Upper lobe of left lung (tissue), 6 donors: ENCODE data around the gene SYNGR1. TPM values are rescaled to one million over a fixed set of nuclear protein-coding genes. Genes with fewer than 3 reads are reported as not detected.

Source experiments
- ATAC-seq, 2 donors: fragments of 200-7000 bp; cut with Tn5 transposase; one replicate each; pipeline ENCODE4 v1.9.1; 2022; ENCODE audit warnings: mild to moderate bottlenecking in 2 of 2, moderate library complexity in 2 of 2; ENCODE audit not compliant: low FRiP score in 2 of 2
- DNase-seq, 2 donors: peaks; one replicate each; pipeline ENCODE4 v3.0.0-alpha.2; 2019 to 2020
- H3K27ac ChIP-seq, 4 donors: fragments of 200-600 bp; sonication (generic); one replicate each; pipeline ENCODE4 v1.5.1; 2016 to 2019
- H3K27me3 ChIP-seq, 4 donors: fragments of 200-600 bp; sonication (generic); one replicate each; pipeline ENCODE4 v1.5.1; 2017 to 2019
- H3K36me3 ChIP-seq, 4 donors: fragments of 200-600 bp; sonication (generic); one replicate each; pipeline ENCODE4 v1.5.1; 2016 to 2019
- H3K4me1 ChIP-seq, 4 donors: fragments of 200-600 bp; sonication (generic); one replicate each; pipeline ENCODE4 v1.5.1; 2018 to 2019
- H3K4me3 ChIP-seq, 4 donors: fragments of 200-600 bp; sonication (generic); one replicate each; pipeline ENCODE4 v1.5.1; 2017 to 2019; ENCODE audit warnings: mild to moderate bottlenecking in 2 of 4, moderate library complexity in 1 of 4
- H3K9me3 ChIP-seq, 4 donors: fragments of 200-600 bp; sonication (generic); one replicate each; pipeline ENCODE4 v1.5.1; 2018 to 2019
- EP300 ChIP-seq, 4 donors: sonication (generic); formaldehyde crosslinking; IDR thresholded peaks; one replicate each; pipeline ENCODE4 v1.5.1; 2017; ENCODE audit warnings: antibody characterized with exemption in 4 of 4, control low read depth in 2 of 4
- POLR2A ChIP-seq, 4 donors: fragments of 450-650 bp; IDR thresholded peaks; one replicate each; pipeline ENCODE4 v1.5.1; 2016 to 2017; ENCODE audit warnings: antibody characterized with exemption in 4 of 4, mild to moderate bottlenecking in 2 of 4
- POLR2AphosphoS5 ChIP-seq, 2 donors: sonication (generic); formaldehyde crosslinking; IDR thresholded peaks; one replicate each; pipeline ENCODE4 v1.5.1; 2017; ENCODE audit warnings: antibody characterized with exemption in 2 of 2
- WGBS, 2 donors: methylation state at CpG; one replicate each; pipeline ENCODE4 v1.1.5; 2017 to 2018; 5-methylcytosine and 5-hydroxymethylcytosine counted together
- total RNA-seq, 6 donors: library from RNA; depleted of rRNA in 4 of 6; stranded (reverse); fragments of >200 nt in 4 of 6; gene quantifications; one replicate each; pipeline versions ENCODE4 v1.1.0 to v1.2.1, GENCODE V29; 2016 to 2021
- TF ChIP-seq, protein P1 (sequence below), 6 experiments: fragments of 450-650 bp in 4 of 6; fragments of 200-600 bp in 2 of 6; sonication (generic) in 2 of 6; IDR thresholded peaks; one replicate each; pipeline ENCODE4 v1.5.1; 2016 to 2019; ENCODE audit warnings: antibody characterized with exemption in 6 of 6
- donor health status: DM: no; HTN: no; CAD: no; lungs with moderate emphysema.
- donor health status: DM: no; HTN: yes; CAD: no; lungs with severe emphysema.

SYNGR1 gene
- total RNA-seq, 6 donors from 2014 or later: 2.0 to 14.6 (median 5.3) TPM

DNA sequence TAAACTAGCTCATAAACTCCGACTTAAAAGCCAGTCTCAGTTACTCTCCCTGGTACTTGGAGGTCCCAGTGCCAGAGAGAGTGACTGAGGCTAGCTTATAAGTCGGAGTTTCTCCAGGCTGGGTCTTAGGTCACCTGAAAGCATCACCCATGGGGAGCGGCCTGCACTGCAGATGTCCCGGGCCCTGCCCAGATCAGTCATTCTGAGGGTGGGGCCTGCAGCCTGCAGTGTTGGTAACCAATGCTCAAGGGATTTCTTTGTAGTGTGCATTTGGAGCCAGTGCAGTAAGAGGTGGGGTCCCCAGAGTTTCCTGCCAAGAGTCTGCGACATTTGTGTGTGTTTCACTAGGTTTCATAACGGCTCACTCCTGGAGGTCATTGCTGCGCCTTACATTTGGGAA lies 64.6 kb downstream of the SYNGR1 start:
- 94 to 95% methylated on average over 5 to 7 of the region's 7 CpGs for WGBS, 2 donors
- Histone ChIP-seq H3K4me1 (peaks cover 7 to 25% (median 11%) of the 10 kb centered on the region in 4 donors), H3K4me3 (no peak overlapping the region), H3K27me3 (no peaks in the 10 kb centered on the region), H3K9me3 (no peaks in the 10 kb centered on the region), H3K27ac (no peak overlapping the region), H3K36me3 (peaks cover 19 to 48% (median 42%) of the 10 kb centered on the region in 4 donors)
- TF ChIP-seq EP300 (IDR thresholded peaks at IDR 0.05) (no peak), POLR2A (IDR thresholded peaks at IDR 0.05) (no peak), POLR2AphosphoS5 (IDR thresholded peaks at IDR 0.05) (no peak)
- TF ChIP-seq, protein P1, sequence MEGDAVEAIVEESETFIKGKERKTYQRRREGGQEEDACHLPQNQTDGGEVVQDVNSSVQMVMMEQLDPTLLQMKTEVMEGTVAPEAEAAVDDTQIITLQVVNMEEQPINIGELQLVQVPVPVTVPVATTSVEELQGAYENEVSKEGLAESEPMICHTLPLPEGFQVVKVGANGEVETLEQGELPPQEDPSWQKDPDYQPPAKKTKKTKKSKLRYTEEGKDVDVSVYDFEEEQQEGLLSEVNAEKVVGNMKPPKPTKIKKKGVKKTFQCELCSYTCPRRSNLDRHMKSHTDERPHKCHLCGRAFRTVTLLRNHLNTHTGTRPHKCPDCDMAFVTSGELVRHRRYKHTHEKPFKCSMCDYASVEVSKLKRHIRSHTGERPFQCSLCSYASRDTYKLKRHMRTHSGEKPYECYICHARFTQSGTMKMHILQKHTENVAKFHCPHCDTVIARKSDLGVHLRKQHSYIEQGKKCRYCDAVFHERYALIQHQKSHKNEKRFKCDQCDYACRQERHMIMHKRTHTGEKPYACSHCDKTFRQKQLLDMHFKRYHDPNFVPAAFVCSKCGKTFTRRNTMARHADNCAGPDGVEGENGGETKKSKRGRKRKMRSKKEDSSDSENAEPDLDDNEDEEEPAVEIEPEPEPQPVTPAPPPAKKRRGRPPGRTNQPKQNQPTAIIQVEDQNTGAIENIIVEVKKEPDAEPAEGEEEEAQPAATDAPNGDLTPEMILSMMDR (IDR thresholded peaks at IDR 0.05): no peak
- no peak for DNase-seq
- ATAC-seq: no peak

DNA sequence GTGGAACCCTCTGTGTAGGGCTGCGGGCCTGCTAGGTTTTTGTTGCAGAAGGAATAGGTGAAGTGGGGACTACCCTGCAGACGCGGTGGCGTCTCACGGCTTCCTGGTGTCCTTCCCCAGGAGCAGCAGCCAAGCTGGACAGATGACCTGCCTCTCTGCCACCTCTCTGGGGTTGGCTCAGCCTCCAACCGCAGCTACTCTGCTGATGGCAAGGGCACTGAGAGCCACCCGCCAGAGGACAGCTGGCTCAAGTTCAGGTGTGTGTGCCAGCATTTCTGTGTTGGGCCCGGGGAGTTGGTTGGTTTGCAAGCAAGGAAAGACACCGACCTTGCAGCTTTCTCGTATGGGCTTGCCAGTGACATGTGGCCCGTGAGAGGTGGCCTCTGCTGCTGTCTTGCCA lies 65.1 kb downstream of the SYNGR1 start:
- Histone ChIP-seq H3K27ac (no peak overlapping the region), H3K4me1 (peaks cover 7 to 25% (median 11%) of the 10 kb centered on the region in 4 donors), H3K36me3 (peaks cover 24 to 53% (median 47%) of the 10 kb centered on the region in 4 donors), H3K9me3 (no peaks in the 10 kb centered on the region), H3K4me3 (no peak overlapping the region), H3K27me3 (no peaks in the 10 kb centered on the region)
- 73 to 80% methylated on average over 6 to 11 of the region's 11 CpGs for WGBS, 2 donors
- ATAC-seq (no peak), DNase-seq (no peak)
- TF ChIP-seq, protein P1 (IDR thresholded peaks at IDR 0.05): no peak
- TF ChIP-seq EP300 (IDR thresholded peaks at IDR 0.05) (no peak), POLR2AphosphoS5 (IDR thresholded peaks at IDR 0.05) (no peak), POLR2A (IDR thresholded peaks at IDR 0.05) (no peak)

DNA sequence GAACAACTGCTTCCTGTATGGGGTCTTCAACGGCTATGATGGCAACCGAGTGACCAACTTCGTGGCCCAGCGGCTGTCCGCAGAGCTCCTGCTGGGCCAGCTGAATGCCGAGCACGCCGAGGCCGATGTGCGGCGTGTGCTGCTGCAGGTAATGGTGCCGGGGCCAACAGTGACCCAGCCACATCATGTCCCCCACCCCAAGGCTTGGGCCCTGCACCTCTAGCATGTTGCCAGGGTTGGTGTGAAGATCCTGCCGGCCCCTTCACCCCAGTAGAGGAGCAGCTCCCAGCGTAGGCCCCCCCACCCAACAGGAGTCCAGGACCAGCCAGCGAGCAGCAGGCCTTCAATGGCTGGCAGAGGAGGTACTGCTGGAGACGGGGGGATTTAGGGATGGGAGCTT lies 65.7 kb downstream of the SYNGR1 start:
- H3K9me3 ChIP-seq: no peaks in the 10 kb centered on the region
- DNase-seq: no peak
- H3K27me3 ChIP-seq: no peaks in the 10 kb centered on the region
- peaks cover 7 to 21% (median 11%) of the 10 kb centered on the region in 4 donors for H3K4me1 ChIP-seq
- TF ChIP-seq POLR2A (IDR thresholded peaks at IDR 0.05) (no peak), POLR2AphosphoS5 (IDR thresholded peaks at IDR 0.05) (no peak), EP300 (IDR thresholded peaks at IDR 0.05) (no peak)
- TF ChIP-seq, protein P1 (IDR thresholded peaks at IDR 0.05): no peak
- ATAC-seq: no peak
- H3K36me3 ChIP-seq: peaks cover 24 to 59% (median 53%) of the 10 kb centered on the region in 4 donors
- H3K27ac ChIP-seq: no peak overlapping the region
- no peak overlapping the region for H3K4me3 ChIP-seq
- WGBS, 2 donors: 98% methylated on average over 5 to 16 of the region's 16 CpGs

DNA sequence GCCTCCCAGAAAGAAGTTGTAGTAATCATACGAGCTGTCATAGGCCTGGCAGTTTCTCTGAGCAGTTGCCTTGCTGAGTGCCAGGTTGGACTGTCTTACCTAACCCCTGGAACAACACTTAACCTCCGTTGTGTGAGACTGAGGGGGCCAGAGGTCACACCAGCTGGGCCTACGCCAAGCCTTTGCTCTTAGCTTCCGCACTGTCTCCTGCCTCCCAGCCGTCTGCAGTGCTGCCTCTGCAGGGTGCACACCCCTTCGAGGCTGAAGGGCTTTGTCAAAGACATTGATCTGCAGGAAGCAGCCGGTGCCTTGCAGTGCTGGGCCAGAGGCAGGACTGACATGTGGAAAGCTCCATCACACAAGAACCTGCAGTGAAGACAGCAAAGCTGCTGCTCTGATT lies 66.5 kb downstream of the SYNGR1 start:
- TF ChIP-seq EP300 (IDR thresholded peaks at IDR 0.05) (no peak), POLR2A (IDR thresholded peaks at IDR 0.05) (no peak), POLR2AphosphoS5 (IDR thresholded peaks at IDR 0.05) (no peak)
- TF ChIP-seq, protein P1 (IDR thresholded peaks at IDR 0.05): no peak
- Histone ChIP-seq H3K9me3 (no peaks in the 10 kb centered on the region), H3K4me3 (no peak overlapping the region), H3K4me1 (peaks cover 7 to 21% (median 11%) of the 10 kb centered on the region in 4 donors), H3K36me3 (peaks cover 24 to 64% (median 56%) of the 10 kb centered on the region in 4 donors), H3K27ac (no peak overlapping the region), H3K27me3 (no peaks in the 10 kb centered on the region)
- ATAC-seq (no peak), DNase-seq (no peak)
- 68 to 78% methylated on average over 5 to 6 of the region's 7 CpGs for WGBS, 2 donors

DNA sequence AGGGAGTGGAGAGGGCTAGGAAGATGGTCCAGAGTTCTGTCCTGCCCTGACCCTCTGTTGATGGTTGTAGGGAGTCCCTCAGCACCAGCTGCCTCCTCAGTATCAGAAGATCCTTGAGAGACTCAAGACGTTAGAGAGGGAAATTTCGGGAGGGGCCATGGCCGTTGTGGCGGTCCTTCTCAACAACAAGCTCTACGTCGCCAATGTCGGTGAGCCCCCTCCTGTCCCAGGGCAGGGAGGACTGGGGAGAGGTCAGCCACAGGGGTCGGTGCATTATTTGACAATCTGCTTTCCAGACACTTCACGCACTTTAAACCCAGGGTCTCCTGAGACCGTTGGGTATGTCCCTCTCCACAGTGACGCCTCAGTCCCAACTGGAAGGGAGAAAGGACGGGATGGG lies 67.8 kb downstream of the SYNGR1 start:
- ATAC-seq (no peak), DNase-seq (no peak)
- Histone ChIP-seq H3K4me1 (peaks cover 0 to 12% (median 3%) of the 10 kb centered on the region in 4 donors), H3K36me3 (peaks cover 29 to 76% (median 65%) of the 10 kb centered on the region in 4 donors), H3K9me3 (no peaks in the 10 kb centered on the region), H3K27ac (no peak overlapping the region), H3K4me3 (no peak overlapping the region), H3K27me3 (no peaks in the 10 kb centered on the region)
- WGBS, 2 donors: 91 to 96% methylated on average over 12 of the region's 12 CpGs
- TF ChIP-seq EP300 (IDR thresholded peaks at IDR 0.05) (no peak), POLR2AphosphoS5 (IDR thresholded peaks at IDR 0.05) (no peak), POLR2A (IDR thresholded peaks at IDR 0.05) (no peak)
- TF ChIP-seq, protein P1 (IDR thresholded peaks at IDR 0.05): no peak
